ENCODE results near the gene MFAP5. TPM values are rescaled to one million over a fixed set of nuclear protein-coding genes. Genes with fewer than 3 reads are reported as not detected.

The MFAP5 gene
- total RNA-seq, 1 donor from 2014 or later = 6.6 TPM

DNA sequence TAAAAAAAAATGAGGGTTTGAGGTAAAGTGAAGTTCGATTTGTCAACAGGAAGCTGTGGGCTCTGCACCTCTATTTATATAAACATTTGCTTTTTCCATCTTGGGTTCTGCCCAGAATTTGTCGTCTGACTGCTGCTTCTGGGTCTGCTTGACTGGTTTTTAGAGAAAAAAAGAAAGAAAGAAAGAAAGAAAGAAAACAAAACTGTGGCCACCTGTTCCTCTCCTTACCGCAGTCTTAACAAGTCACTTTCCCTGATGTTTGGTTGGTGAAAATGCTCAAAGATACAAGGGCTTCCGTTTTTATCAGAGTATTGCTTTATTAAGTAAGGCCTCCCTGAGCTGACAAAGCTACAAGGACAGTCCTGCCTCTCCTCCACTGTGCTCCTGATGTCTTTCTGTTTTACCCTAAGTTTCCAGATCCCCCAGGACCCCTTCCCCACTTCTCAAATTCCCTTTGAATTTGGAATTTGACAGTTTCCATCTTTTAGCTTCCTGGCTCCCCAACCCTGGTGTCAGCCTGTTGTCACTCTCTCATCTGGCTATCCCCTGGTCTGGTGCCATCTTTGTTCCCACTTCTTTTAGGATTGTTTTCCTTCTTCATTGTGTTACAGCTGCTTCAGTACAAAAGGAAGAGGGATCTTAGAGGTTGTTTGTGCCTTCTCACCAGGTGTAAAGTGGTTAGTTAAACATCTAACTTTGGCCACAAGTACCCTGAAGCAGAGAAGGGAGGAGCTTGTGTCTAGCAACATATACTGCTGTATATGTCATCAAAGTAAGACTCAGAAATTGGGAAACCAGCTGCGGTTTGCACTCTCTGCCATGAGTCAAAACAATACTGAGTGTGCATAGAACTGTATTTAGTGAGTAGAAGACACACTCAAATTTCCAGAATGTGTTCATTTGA, 18.0 kb downstream of the MFAP5 start:
- H3K27me3 ChIP-seq (ENCODE audit: control insufficient read depth, insufficient read depth, low read length) = no peaks in the 10 kb centered on the region
- FAIRE-seq (no peak), DNase-seq (ENCODE audit: low read depth) (peak; percentile 88)

DNA sequence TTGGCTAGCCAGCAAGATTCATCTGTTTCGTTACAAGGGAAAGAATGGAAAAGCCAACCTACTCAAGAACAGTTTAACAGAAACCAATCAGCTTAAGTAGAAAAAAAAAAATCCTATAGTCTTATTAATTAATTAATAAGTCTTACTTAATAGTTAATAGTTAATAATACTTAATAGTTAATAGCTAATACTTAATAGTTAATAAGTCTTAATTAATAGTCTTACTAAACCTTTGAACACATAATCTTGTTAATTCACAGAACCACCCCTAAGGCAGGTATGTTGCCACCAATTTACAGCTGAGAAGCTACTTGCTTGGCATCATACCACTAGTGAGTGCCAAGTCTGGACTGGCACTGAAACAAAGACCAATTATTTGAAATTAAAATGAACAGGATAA, 19.9 kb downstream of the MFAP5 start:
- Histone ChIP-seq H3K36me3 (ENCODE audit: control insufficient read depth, insufficient read depth, low read length) (no peaks in the 10 kb centered on the region), H3K4me3 (ENCODE audit: low read depth, low read length) (no peak overlapping the region), H3K27me3 (ENCODE audit: control insufficient read depth, insufficient read depth, low read length) (no peaks in the 10 kb centered on the region)
- DNase-seq (ENCODE audit: low read depth) (no peak), FAIRE-seq (no peak)
- TF ChIP-seq, protein P1, sequence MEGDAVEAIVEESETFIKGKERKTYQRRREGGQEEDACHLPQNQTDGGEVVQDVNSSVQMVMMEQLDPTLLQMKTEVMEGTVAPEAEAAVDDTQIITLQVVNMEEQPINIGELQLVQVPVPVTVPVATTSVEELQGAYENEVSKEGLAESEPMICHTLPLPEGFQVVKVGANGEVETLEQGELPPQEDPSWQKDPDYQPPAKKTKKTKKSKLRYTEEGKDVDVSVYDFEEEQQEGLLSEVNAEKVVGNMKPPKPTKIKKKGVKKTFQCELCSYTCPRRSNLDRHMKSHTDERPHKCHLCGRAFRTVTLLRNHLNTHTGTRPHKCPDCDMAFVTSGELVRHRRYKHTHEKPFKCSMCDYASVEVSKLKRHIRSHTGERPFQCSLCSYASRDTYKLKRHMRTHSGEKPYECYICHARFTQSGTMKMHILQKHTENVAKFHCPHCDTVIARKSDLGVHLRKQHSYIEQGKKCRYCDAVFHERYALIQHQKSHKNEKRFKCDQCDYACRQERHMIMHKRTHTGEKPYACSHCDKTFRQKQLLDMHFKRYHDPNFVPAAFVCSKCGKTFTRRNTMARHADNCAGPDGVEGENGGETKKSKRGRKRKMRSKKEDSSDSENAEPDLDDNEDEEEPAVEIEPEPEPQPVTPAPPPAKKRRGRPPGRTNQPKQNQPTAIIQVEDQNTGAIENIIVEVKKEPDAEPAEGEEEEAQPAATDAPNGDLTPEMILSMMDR (IDR thresholded peaks at IDR 0.05; ENCODE audit: insufficient read depth, low read length, severe bottlenecking) = no peak

More for the DNA sequence above, 18.0 kb downstream of the MFAP5 start:
- Histone ChIP-seq H3K36me3 (ENCODE audit: control insufficient read depth, insufficient read depth, low read length) (no peaks in the 10 kb centered on the region), H3K4me3 (ENCODE audit: low read depth, low read length) (no peak overlapping the region)
- TF ChIP-seq, protein P1 (IDR thresholded peaks at IDR 0.05; ENCODE audit: insufficient read depth, low read length, severe bottlenecking) = no peak

DNA sequence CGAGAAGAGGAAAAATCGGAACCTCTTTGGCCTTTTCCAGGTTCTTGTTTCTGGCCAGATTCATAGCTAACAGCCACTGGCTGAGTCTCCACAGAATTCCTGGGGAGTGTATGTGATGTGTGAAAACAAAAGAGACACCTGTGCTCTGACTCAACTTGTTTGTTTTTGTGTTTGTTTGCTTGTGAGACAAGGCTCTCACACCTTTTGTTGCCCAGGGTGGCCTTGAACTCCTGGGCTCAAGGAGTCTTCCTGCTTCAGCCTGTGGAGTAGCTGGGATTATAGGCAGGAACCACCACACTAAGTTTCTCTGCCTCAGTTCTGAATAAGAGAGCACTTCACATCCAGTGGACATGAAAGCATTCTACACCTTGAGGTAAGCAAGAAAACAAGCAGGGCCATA, 22.7 kb downstream of the MFAP5 start:
- Histone ChIP-seq H3K27me3 (ENCODE audit: control insufficient read depth, insufficient read depth, low read length) (no peaks in the 10 kb centered on the region), H3K4me3 (ENCODE audit: low read depth, low read length) (no peak overlapping the region), H3K36me3 (ENCODE audit: control insufficient read depth, insufficient read depth, low read length) (no peaks in the 10 kb centered on the region)
- TF ChIP-seq, protein P1 (IDR thresholded peaks at IDR 0.05; ENCODE audit: insufficient read depth, low read length, severe bottlenecking) = no peak
- DNase-seq (ENCODE audit: low read depth) (no peak), FAIRE-seq (no peak)

DNA sequence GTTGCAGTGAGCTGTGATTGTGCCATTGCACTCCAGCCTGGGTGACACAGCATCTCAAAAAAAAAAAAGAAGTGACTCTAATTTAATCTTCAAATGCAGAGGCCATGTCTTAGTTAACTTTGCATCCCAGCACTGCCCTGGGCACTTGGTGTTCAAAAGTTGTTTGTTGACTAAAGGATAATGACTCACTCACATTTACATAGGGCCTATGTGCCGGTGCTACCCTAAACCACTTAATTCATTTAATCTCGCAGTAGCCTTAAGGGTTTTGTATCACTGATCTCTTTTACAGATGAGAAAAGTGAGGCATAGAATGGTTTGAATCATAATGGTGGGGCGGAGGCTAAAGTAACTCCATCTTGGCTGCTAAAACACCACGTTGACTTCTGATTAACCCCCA, 23.7 kb downstream of the MFAP5 start:
- no peak for FAIRE-seq
- TF ChIP-seq, protein P1 (IDR thresholded peaks at IDR 0.05; ENCODE audit: insufficient read depth, low read length, severe bottlenecking) = no peak

DNA sequence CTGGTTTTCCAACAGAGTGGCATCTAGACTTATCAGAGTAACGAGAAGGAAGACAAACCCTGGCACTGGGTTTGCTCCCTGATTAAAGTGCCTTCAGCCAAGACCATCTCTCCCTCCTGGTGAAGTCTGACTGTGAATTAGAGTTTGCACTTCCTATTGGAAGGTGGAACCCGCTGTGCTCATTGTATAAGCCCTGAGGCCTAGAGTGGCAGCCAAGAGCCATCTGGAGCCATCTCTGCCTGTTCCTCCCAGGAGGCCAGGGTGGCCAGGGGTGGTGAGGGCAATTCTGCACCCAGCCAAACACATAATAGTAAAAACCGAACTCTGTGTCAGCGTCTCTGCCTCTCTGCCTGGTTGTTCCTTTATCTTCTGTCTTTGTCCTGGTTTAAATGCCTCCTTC, 25.0 kb downstream of the MFAP5 start:
- FAIRE-seq (no peak), DNase-seq (ENCODE audit: low read depth) (no peak)
- Histone ChIP-seq H3K27me3 (ENCODE audit: control insufficient read depth, insufficient read depth, low read length) (no peaks in the 10 kb centered on the region), H3K36me3 (ENCODE audit: control insufficient read depth, insufficient read depth, low read length) (no peaks in the 10 kb centered on the region), H3K4me3 (ENCODE audit: low read depth, low read length) (no peak overlapping the region)
- TF ChIP-seq, protein P1 (IDR thresholded peaks at IDR 0.05; ENCODE audit: insufficient read depth, low read length, severe bottlenecking) = no peak

More for the DNA sequence above, 23.7 kb downstream of the MFAP5 start:
- H3K27me3 ChIP-seq (ENCODE audit: control insufficient read depth, insufficient read depth, low read length) = no peaks in the 10 kb centered on the region
- no peak for DNase-seq (ENCODE audit: low read depth)
- no peak overlapping the region for H3K4me3 ChIP-seq (ENCODE audit: low read depth, low read length)
- H3K36me3 ChIP-seq (ENCODE audit: control insufficient read depth, insufficient read depth, low read length) = no peaks in the 10 kb centered on the region

Data from bronchial epithelial cell (primary cell).